ENCODE results near the gene ADAMTS13. TPM values are rescaled to one million over a fixed set of nuclear protein-coding genes. Genes with fewer than 3 reads are reported as not detected.

Gene ADAMTS13
- total and polyA plus RNA-seq, 2 donors (not counting 3 experiments of a cell fraction or from before 2014, with no cell fraction given), result 1.5 to 2.5 TPM

DNA sequence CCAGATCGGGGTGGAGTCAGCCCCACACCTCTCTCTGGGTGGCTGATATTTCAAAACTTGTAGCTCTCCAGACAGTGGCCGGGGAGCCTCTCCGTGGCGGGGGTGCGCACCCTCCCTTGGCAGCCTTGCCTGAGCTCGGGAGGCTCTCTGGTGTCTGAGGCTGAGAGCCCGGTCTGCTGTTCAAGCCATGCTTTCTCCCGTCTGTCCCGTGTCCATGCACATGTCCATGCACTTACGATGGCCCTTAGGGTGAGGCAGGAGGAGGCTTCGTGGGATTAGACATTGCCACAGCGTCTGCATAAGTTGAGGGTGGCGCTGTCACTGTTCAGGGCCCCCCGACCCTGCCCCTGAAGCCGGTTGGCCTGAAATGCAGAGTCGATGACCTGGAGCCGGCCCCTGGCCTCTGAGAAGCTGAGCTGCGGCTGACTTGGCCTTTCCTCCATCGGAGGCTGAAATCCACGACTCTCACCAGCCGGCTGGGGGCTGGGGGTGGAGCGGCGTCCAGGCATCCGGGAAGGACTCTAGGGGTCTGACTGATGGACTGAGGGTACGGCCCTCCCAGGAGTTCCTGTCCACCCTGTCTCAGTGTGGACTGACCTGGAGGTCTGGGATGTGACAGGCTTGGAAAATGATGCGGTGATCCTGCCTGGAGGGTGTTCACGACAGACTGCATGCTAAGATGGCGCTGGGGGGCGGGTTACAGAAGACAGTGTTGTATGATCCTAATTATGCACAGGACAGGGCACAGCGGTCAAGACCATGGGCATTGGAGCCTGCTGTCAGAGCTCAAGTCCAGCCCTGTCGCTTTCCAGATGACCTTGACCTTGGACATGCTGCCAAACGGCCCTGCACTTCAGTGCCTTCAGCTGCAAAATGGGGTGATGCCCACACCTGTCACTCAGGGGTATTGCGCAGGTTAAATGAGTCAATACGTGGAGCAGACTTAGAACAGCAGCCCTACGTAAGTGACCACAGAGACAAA lies 75.0 kb downstream of the ADAMTS13 start:
- H3K9me1 ChIP-seq (replicated peaks; ENCODE audit: control insufficient read depth, extremely low read depth, insufficient read depth, low read length), result no peaks in the 10 kb centered on the region
- H3K9ac ChIP-seq (replicated peaks; ENCODE audit: extremely low read depth, insufficient read depth, low read length), result no peak overlapping the region
- no TSS peak for BruUV-seq (replicated peaks)
- CTCF ChIA-PET, result interaction anchor here (1.9 kb wide), 1 partner anchor 11 kb away, joined by 13 read pairs; no protein-coding TSS in a partner anchor
- H3K4me3 ChIP-seq (replicated peaks in 1 of 3; ENCODE audit: insufficient read depth in 1 of 3, low read depth in 1 of 3, low read length in 3 of 3), result no peak overlapping the region
- intact Hi-C loops (cut with micrococcal nuclease) (no loop called here), dilution Hi-C loops (cut with MboI; ENCODE audit: extremely low pct_ligation_motif_present, low sequenced_read_pairs) (no loop called here)
- FAIRE-seq (no peak), DNase-seq (ENCODE audit: low read depth, low spot score) (no peak)
- POLR2A ChIA-PET, result no interaction called here
- no peak overlapping the region for H2AFZ ChIP-seq (ENCODE audit: low read depth, low read length)
- H3K9me3 ChIP-seq (replicated peaks; ENCODE audit: control insufficient read depth, insufficient read depth, low read length), result no peaks in the 10 kb centered on the region
- TF ChIP-seq FOS (IDR thresholded peaks at IDR 0.05; ENCODE audit: borderline replicate concordance, insufficient read depth, low read length) (no peak), POLR2A (IDR thresholded peaks at IDR 0.05; ENCODE audit: low read depth, low read length) (no peak), EZH2 (IDR thresholded peaks at IDR 0.05; ENCODE audit: borderline replicate concordance, low read depth, low read length, severe bottlenecking) (no peak), MYC (IDR thresholded peaks at IDR 0.05; ENCODE audit: low read depth, low read length) (no peak), POLR2AphosphoS5 (IDR thresholded peaks at IDR 0.05; ENCODE audit: insufficient read depth, low read depth, low read length) (no peak), JUN (IDR thresholded peaks at IDR 0.05; ENCODE audit: borderline replicate concordance, insufficient read depth, insufficient read length, low read depth) (no peak), GATA2 (IDR thresholded peaks at IDR 0.05; ENCODE audit: insufficient read depth, insufficient read length, low read depth, low read length) (no peak)
- TF ChIP-seq, protein P1, sequence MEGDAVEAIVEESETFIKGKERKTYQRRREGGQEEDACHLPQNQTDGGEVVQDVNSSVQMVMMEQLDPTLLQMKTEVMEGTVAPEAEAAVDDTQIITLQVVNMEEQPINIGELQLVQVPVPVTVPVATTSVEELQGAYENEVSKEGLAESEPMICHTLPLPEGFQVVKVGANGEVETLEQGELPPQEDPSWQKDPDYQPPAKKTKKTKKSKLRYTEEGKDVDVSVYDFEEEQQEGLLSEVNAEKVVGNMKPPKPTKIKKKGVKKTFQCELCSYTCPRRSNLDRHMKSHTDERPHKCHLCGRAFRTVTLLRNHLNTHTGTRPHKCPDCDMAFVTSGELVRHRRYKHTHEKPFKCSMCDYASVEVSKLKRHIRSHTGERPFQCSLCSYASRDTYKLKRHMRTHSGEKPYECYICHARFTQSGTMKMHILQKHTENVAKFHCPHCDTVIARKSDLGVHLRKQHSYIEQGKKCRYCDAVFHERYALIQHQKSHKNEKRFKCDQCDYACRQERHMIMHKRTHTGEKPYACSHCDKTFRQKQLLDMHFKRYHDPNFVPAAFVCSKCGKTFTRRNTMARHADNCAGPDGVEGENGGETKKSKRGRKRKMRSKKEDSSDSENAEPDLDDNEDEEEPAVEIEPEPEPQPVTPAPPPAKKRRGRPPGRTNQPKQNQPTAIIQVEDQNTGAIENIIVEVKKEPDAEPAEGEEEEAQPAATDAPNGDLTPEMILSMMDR (IDR thresholded peaks at IDR 0.05; ENCODE audit: extremely low read depth in 1 of 2, insufficient read depth in 1 of 2, low read depth in 1 of 2, low read length in 2 of 2), result no peak
- TF ChIP-seq, protein P2, sequence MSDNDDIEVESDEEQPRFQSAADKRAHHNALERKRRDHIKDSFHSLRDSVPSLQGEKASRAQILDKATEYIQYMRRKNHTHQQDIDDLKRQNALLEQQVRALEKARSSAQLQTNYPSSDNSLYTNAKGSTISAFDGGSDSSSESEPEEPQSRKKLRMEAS (IDR thresholded peaks at IDR 0.05; ENCODE audit: insufficient read depth, insufficient read length), result no peak
- no peak overlapping the region for H3K27ac ChIP-seq (ENCODE audit: insufficient read depth, low read depth, low read length)
- no peaks in the 10 kb centered on the region for H3K79me2 ChIP-seq (ENCODE audit: control insufficient read depth, insufficient read depth, low read length)
- no peak overlapping the region for H3K4me2 ChIP-seq (ENCODE audit: insufficient read depth, low read length)
- no peaks in the 10 kb centered on the region for H3K4me1 ChIP-seq (ENCODE audit: control insufficient read depth, extremely low read depth, insufficient read depth, low read length)
- H3K27me3 ChIP-seq (ENCODE audit: control insufficient read depth in 2 of 2, insufficient read depth in 2 of 2, low read length in 2 of 2), result no peaks in the 10 kb centered on the region
- H3K36me3 ChIP-seq (ENCODE audit: control insufficient read depth in 2 of 2, extremely low read depth in 1 of 2, insufficient read depth in 2 of 2, low read length in 2 of 2), result no peaks in the 10 kb centered on the region
- no peaks in the 10 kb centered on the region for H4K20me1 ChIP-seq (replicated peaks; ENCODE audit: control insufficient read depth, extremely low read depth, insufficient read depth, low read length)

Measured in endothelial cell of umbilical vein (primary cell).